Kasumi-1 (cell line): ENCODE data around the gene RAB40B.
A peak's percentile ranks its signal among the peaks of the same experiment; 100 is the strongest.

Experiments
- DNase-seq, 2 experiments: peaks; one replicate each; lab custom pipeline; 2025; lab: John Stamatoyannopoulos, UW

The RAB40B gene

GRCh38 chr17:82692268-82692667 is 6.2 kb downstream of the RAB40B start:
- no peak for DNase-seq

GRCh38 chr17:82691714-82692113 is 6.8 kb downstream of the RAB40B start:
- DNase-seq = no peak

- no peak for DNase-seq
These were observed 7.6 kb downstream of the RAB40B start for GRCh38 chr17:82690786-82691489.

GRCh38 chr17:82689077-82689476 is 9.4 kb downstream of the RAB40B start:
- no peak for DNase-seq

- no peak for DNase-seq
These were observed 10.6 kb downstream of the RAB40B start for GRCh38 chr17:82687871-82688270.

GRCh38 chr17:82687375-82687861 is 11.1 kb downstream of the RAB40B start:
- DNase-seq = no peak

GRCh38 chr17:82686366-82687324 is 11.9 kb downstream of the RAB40B start:
- no peak for DNase-seq

GRCh38 chr17:82685291-82685690 is 13.2 kb downstream of the RAB40B start:
- DNase-seq = no peak

- DNase-seq = no peak
These were observed 14.2 kb downstream of the RAB40B start for GRCh38 chr17:82684228-82684841.

- no peak for DNase-seq
These were observed 15.0 kb downstream of the RAB40B start for GRCh38 chr17:82683534-82683933.

- no peak for DNase-seq
These were observed 17.0 kb downstream of the RAB40B start for GRCh38 chr17:82681547-82681946.

- no peak for DNase-seq
These were observed 18.7 kb downstream of the RAB40B start for GRCh38 chr17:82679586-82680465.

GRCh38 chr17:82678265-82678891 is 20.1 kb downstream of the RAB40B start:
- DNase-seq = no peak

- no peak for DNase-seq
These were observed 21.1 kb downstream of the RAB40B start for GRCh38 chr17:82677353-82677925.

GRCh38 chr17:82675476-82676245 is 22.8 kb downstream of the RAB40B start:
- DNase-seq = no peak

- no peak for DNase-seq
These were observed 23.6 kb downstream of the RAB40B start for GRCh38 chr17:82674656-82675475.

- no peak for DNase-seq
These were observed 27.6 kb downstream of the RAB40B start for GRCh38 chr17:82670661-82671450.

- DNase-seq = peak; percentile 82 to 85
These were observed 29.8 kb downstream of the RAB40B start for GRCh38 chr17:82668631-82669099.
